ENCODE measurements around the gene SDR39U1. TPM values are rescaled to one million over a fixed set of nuclear protein-coding genes. Genes with fewer than 3 reads are reported as not detected.
"Not testable (repeated sequence)": the region's sequence is repeated elsewhere in the genome, so short reads cannot be mapped to it uniquely, and the experiment has no call there.

Gene SDR39U1
- total and polyA plus RNA-seq, 10 of the 15 experiments (the other 5 are each of a cell fraction or from before 2014, with no cell fraction given): 14.0 to 89.3 (median 42.2) TPM

DNA sequence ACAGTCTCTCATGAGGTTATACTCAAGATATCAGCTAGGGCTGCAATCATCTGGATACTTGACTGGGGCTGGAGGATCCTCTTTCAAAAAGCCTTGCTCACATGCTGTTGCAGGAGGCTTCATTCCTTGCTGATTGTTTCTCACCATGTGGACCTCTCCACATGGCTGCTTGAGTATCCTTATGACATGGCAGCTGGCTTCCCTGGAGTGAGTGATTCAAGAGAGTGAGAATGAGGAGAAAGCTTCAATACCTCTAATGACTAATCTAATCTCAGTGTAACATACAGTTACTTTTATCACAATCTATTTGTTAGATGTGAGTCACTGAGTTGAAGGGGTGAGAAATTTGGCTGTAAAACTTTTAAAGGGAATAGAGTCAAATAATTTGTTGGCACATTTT, 14.4 kb upstream of the SDR39U1 start:
- DNase-seq (ENCODE audit: low read depth, low spot score) (no peak), FAIRE-seq (no peak), ATAC-seq (no peak)
- RAD21 ChIA-PET (ENCODE audit: unreplicated experiment): no interaction called here
- no TSS peak for BruUV-seq (replicated peaks)
- CTCF ChIA-PET: no interaction called here
- no peak overlapping the region for H3K4me2 ChIP-seq (ENCODE audit: control insufficient read depth, insufficient read depth)
- in situ Hi-C loops (cut with MboI) (no loop called here), intact Hi-C loops (cut with micrococcal nuclease; ENCODE audit: unreplicated experiment) (no loop called here)
- no peaks in the 10 kb centered on the region for H3K4me1 ChIP-seq (ENCODE audit: control insufficient read depth, insufficient read depth, low read length)
- POLR2A ChIA-PET: interaction anchor here (1.6 kb wide), 1 partner anchor 78 kb away, joined by 3 read pairs; no protein-coding TSS in a partner anchor
- no peak overlapping the region for H3K4me3 ChIP-seq
- H4K20me1 ChIP-seq (ENCODE audit: control insufficient read depth, insufficient read depth): no peaks in the 10 kb centered on the region
- H3K79me2 ChIP-seq (ENCODE audit: control insufficient read depth, insufficient read depth, low read length): no peaks in the 10 kb centered on the region
- no peak overlapping the region for H3K9ac ChIP-seq (ENCODE audit: control insufficient read depth, insufficient read depth, low read length)
- no peaks in the 10 kb centered on the region; the same call in 2 of the 3 replicates for H3K9me3 ChIP-seq (replicated peaks; ENCODE audit: control insufficient read depth, insufficient read depth, low read length)
- H3K27me3 ChIP-seq (replicated peaks in 1 of 2; ENCODE audit: control insufficient read depth in 2 of 2, insufficient read depth in 2 of 2, low read length in 1 of 2): no peaks in the 10 kb centered on the region
- H3K27ac ChIP-seq (ENCODE audit: control insufficient read depth, insufficient read depth): no peak overlapping the region
- H3K36me3 ChIP-seq (ENCODE audit: control insufficient read depth in 2 of 2, insufficient read depth in 2 of 2, low read length in 1 of 2): no peaks in the 10 kb centered on the region
- no peak for TF ChIP-seq CBX5 (IDR thresholded peaks at IDR 0.05; ENCODE audit: low read depth)
- no peak for TF ChIP-seq POU2F2 (IDR thresholded peaks at IDR 0.05; ENCODE audit: borderline replicate concordance, low read depth, low read length)
- H2AFZ ChIP-seq (ENCODE audit: control insufficient read depth, low read depth, low read length): no peak overlapping the region
- SMC1A ChIA-PET (ENCODE audit: uncharacterized antibody, unreplicated experiment): no interaction called here

DNA sequence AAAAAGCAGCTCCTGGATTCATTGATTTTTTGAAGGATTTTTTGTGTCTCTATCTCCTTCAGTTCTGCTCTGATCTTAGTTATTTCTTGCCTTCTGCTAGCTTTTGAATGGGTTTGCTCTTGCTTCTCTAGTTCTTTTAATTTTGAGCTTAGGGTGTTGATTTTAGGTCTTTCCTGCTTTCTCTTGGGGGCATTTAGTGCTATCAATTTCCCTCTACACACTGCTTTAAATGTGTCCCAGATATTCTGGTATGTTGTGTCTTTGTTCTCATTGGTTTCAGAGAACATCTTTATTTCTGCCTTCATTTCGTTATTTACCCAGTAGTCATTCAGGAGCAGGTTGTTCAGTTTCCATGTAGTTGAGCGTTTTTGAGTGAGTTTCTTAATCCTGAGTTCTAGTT, 8.3 kb upstream of the SDR39U1 start:
- POLR2A ChIA-PET: not testable (repeated sequence)

More for the DNA sequence above, 8.3 kb upstream of the SDR39U1 start:
- H3K36me3 ChIP-seq (ENCODE audit: control insufficient read depth in 2 of 2, insufficient read depth in 2 of 2, low read length in 1 of 2); H3K4me1 ChIP-seq (ENCODE audit: control insufficient read depth, insufficient read depth, low read length); RAD21 ChIA-PET (ENCODE audit: unreplicated experiment); H3K79me2 ChIP-seq (ENCODE audit: control insufficient read depth, insufficient read depth, low read length); H3K4me2 ChIP-seq (ENCODE audit: control insufficient read depth, insufficient read depth); H2AFZ ChIP-seq (ENCODE audit: control insufficient read depth, low read depth, low read length); DNase-seq (ENCODE audit: low read depth, low spot score); SMC1A ChIA-PET (ENCODE audit: uncharacterized antibody, unreplicated experiment); FAIRE-seq; ATAC-seq; intact Hi-C loops (cut with micrococcal nuclease; ENCODE audit: unreplicated experiment); BruUV-seq (replicated peaks); H3K27ac ChIP-seq (ENCODE audit: control insufficient read depth, insufficient read depth); in situ Hi-C loops (cut with MboI); H3K4me3 ChIP-seq; H3K27me3 ChIP-seq (replicated peaks in 1 of 2; ENCODE audit: control insufficient read depth in 2 of 2, insufficient read depth in 2 of 2, low read length in 1 of 2); H3K9me3 ChIP-seq (replicated peaks; ENCODE audit: control insufficient read depth, insufficient read depth, low read length); H4K20me1 ChIP-seq (ENCODE audit: control insufficient read depth, insufficient read depth); H3K9ac ChIP-seq (ENCODE audit: control insufficient read depth, insufficient read depth, low read length); CTCF ChIA-PET: not testable (repeated sequence)
- WGBS (ENCODE audit: insufficient coverage, insufficient replicate concordance, low lambda C conversion rate, missing lambda C conversion rate): 62% methylated on average over 2 of the region's 2 CpGs
